Measurements from ENCODE around the gene ST8SIA6.
"Not testable (repeated sequence)": the region's sequence is repeated elsewhere in the genome, so short reads cannot be mapped to it uniquely, and the experiment has no call there.

ST8SIA6 gene

GRCh38 chr10:17454161-17455014, at the start of gene ST8SIA6:
ST8SIA6 (minus strand) TSS chr10:17454595; CDS start chr10:17454255, 340 bp downstream.
- no peak for TF ChIP-seq POLR2A (IDR thresholded peaks at IDR 0.05; ENCODE audit: low read depth, low read length)
- FAIRE-seq (no peak), DNase-seq (ENCODE audit: insufficient read length, low spot score) (peak; percentile 67)

- no peak for DNase-seq (ENCODE audit: insufficient read length, low spot score)
- no peak for TF ChIP-seq POLR2A (IDR thresholded peaks at IDR 0.05; ENCODE audit: low read depth, low read length)
- no peak for FAIRE-seq
Measured at GRCh38 chr10:17503795-17504194, 49.4 kb upstream of the ST8SIA6 start.

- TF ChIP-seq POLR2A (IDR thresholded peaks at IDR 0.05; ENCODE audit: low read depth, low read length): no peak
- no peak for FAIRE-seq
- DNase-seq (ENCODE audit: insufficient read length, low spot score): no peak
Measured at GRCh38 chr10:17502814-17503213, 48.4 kb upstream of the ST8SIA6 start.

- not testable (repeated sequence) for DNase-seq (ENCODE audit: insufficient read length, low spot score); FAIRE-seq
Measured at GRCh38 chr10:17499014-17499413, 44.6 kb upstream of the ST8SIA6 start.

GRCh38 chr10:17497446-17498030, 43.1 kb upstream of the ST8SIA6 start:
- FAIRE-seq: no peak
- no peak for TF ChIP-seq POLR2A (IDR thresholded peaks at IDR 0.05; ENCODE audit: low read depth, low read length)

GRCh38 chr10:17494626-17495260, 40.3 kb upstream of the ST8SIA6 start:
- FAIRE-seq (no peak), DNase-seq (ENCODE audit: insufficient read length, low spot score) (no peak)
- TF ChIP-seq POLR2A (IDR thresholded peaks at IDR 0.05; ENCODE audit: low read depth, low read length): no peak

More at GRCh38 chr10:17497446-17498030, 43.1 kb upstream of the ST8SIA6 start:
- DNase-seq (ENCODE audit: insufficient read length, low spot score): no peak

GRCh38 chr10:17488848-17489247, 34.5 kb upstream of the ST8SIA6 start:
- TF ChIP-seq POLR2A (IDR thresholded peaks at IDR 0.05; ENCODE audit: low read depth, low read length): no peak
- no peak for FAIRE-seq
- DNase-seq (ENCODE audit: insufficient read length, low spot score): no peak

- FAIRE-seq: no peak
Measured at GRCh38 chr10:17483079-17483478, 28.7 kb upstream of the ST8SIA6 start.

GRCh38 chr10:17479822-17480221, 25.4 kb upstream of the ST8SIA6 start:
- FAIRE-seq (no peak), DNase-seq (ENCODE audit: insufficient read length, low spot score) (no peak)
- TF ChIP-seq POLR2A (IDR thresholded peaks at IDR 0.05; ENCODE audit: low read depth, low read length): no peak

More at GRCh38 chr10:17483079-17483478, 28.7 kb upstream of the ST8SIA6 start:
- no peak for TF ChIP-seq POLR2A (IDR thresholded peaks at IDR 0.05; ENCODE audit: low read depth, low read length)
- DNase-seq (ENCODE audit: insufficient read length, low spot score): no peak

- no peak for TF ChIP-seq POLR2A (IDR thresholded peaks at IDR 0.05; ENCODE audit: low read depth, low read length)
- FAIRE-seq (no peak), DNase-seq (ENCODE audit: insufficient read length, low spot score) (no peak)
Measured at GRCh38 chr10:17479015-17479615, 24.7 kb upstream of the ST8SIA6 start.

GRCh38 chr10:17476073-17476472, 21.7 kb upstream of the ST8SIA6 start:
- no peak for TF ChIP-seq POLR2A (IDR thresholded peaks at IDR 0.05; ENCODE audit: low read depth, low read length)
- no peak for FAIRE-seq

GRCh38 chr10:17475661-17476060, 21.3 kb upstream of the ST8SIA6 start:
- no peak for DNase-seq (ENCODE audit: insufficient read length, low spot score)
- FAIRE-seq: peak; percentile 60
- TF ChIP-seq POLR2A (IDR thresholded peaks at IDR 0.05; ENCODE audit: low read depth, low read length): no peak

More at GRCh38 chr10:17476073-17476472, 21.7 kb upstream of the ST8SIA6 start:
- DNase-seq (ENCODE audit: insufficient read length, low spot score): no peak

- FAIRE-seq (no peak), DNase-seq (ENCODE audit: insufficient read length, low spot score) (no peak)
- no peak for TF ChIP-seq POLR2A (IDR thresholded peaks at IDR 0.05; ENCODE audit: low read depth, low read length)
Measured at GRCh38 chr10:17474595-17475323, 20.4 kb upstream of the ST8SIA6 start.

All from H54 (cell line).